HL-60 (cell line): ENCODE measurements around the gene HAUS8.

Experiments
- DNase-seq, 2 experiments: peaks; one replicate each; pipeline ENCODE4 v3.0.0-alpha.2; 2010 to 2020; ENCODE audit warnings: low read depth in 1 of 2, low spot score in 1 of 2
- H3K27ac ChIP-seq: fragments of 250-450 bp; sonication (Bioruptor Pico); replicated peaks from 2 replicates; pipeline ENCODE4 v1.5.1; 2020; ENCODE audit warnings: mild to moderate bottlenecking, moderate library complexity
- H3K27me3 ChIP-seq: fragments of 250-450 bp; sonication (Bioruptor Pico); 2 replicates; pipeline ENCODE4 v1.5.1; 2021; ENCODE audit warnings: mild to moderate bottlenecking, moderate library complexity; ENCODE audit not compliant: insufficient read depth, poor library complexity, severe bottlenecking
- H3K4me3 ChIP-seq: replicated peaks from 2 replicates; pipeline ENCODE4 v1.5.1; 2011; ENCODE audit warnings: mild to moderate bottlenecking, control low read depth, low read length; ENCODE audit not compliant: insufficient read depth
- CTCF ChIP-seq: IDR thresholded peaks from one replicate; pipeline ENCODE4 v1.5.1; 2011; ENCODE audit warnings: low read length, control low read depth, inconsistent platforms; ENCODE audit not compliant: insufficient read depth
- GABPA ChIP-seq: IDR thresholded peaks from 2 replicates; pipeline ENCODE4 v1.6.1; 2012; ENCODE audit warnings: low read depth
- POLR2AphosphoS5 ChIP-seq: IDR thresholded peaks from 2 replicates; pipeline ENCODE4 v1.6.1; 2012; ENCODE audit warnings: low read depth
- REST ChIP-seq: IDR thresholded peaks from 2 replicates; pipeline ENCODE4 v1.6.1; 2012; ENCODE audit warnings: low read depth; ENCODE audit not compliant: insufficient replicate concordance
- SPI1 ChIP-seq: IDR thresholded peaks from 2 replicates; pipeline ENCODE4 v1.6.1; 2012; ENCODE audit warnings: low read depth, mild to moderate bottlenecking, borderline replicate concordance

The HAUS8 gene

GRCh38 chr19:17037184-17037583 is 38.1 kb downstream of the HAUS8 start:
- H3K27me3 ChIP-seq = peaks cover 3% of the 10 kb centered on the region
- no peak overlapping the region for H3K27ac ChIP-seq
- TF ChIP-seq REST = no peak
- TF ChIP-seq CTCF = no peak
- DNase-seq = no peak
- H3K4me3 ChIP-seq = no peak overlapping the region

GRCh38 chr19:17036640-17037039 is 38.6 kb downstream of the HAUS8 start:
- DNase-seq = no peak
- Histone ChIP-seq H3K27ac (no peak overlapping the region), H3K4me3 (no peak overlapping the region), H3K27me3 (peaks cover 3% of the 10 kb centered on the region)
- TF ChIP-seq SPI1 (no peak), GABPA (no peak), POLR2AphosphoS5 (no peak)

GRCh38 chr19:17035842-17036424 is 39.3 kb downstream of the HAUS8 start:
- peak; percentile 69 to 81 for DNase-seq
- no peak for TF ChIP-seq POLR2AphosphoS5
- TF ChIP-seq SPI1 = peak; percentile 95
- peak; percentile 63; the same call in 1 of the 2 replicates for TF ChIP-seq GABPA
- TF ChIP-seq CTCF = no peak
- TF ChIP-seq REST = no peak
- H3K4me3 ChIP-seq = no peak overlapping the region
- no peak overlapping the region for H3K27ac ChIP-seq
- H3K27me3 ChIP-seq = peaks cover 3% of the 10 kb centered on the region

DNA sequence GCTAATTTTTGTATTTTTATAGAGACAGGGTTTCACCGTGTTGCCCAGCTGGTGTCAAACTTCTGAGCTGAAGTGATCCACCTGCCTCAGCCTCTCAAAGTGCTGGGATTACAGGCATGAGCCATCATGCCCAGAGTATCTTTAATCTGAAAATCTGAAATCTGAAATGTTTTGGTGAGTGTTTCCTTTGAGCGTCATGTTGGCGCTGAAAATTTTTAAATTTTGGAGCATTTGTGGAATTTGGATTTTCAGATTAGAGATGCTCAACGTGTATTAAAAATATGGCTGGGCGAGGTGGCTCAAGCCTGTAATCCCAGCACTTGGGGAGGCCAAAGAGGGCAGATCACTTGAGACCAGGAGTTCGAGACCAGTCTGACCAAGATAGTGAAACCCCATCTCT is 43.5 kb downstream of the HAUS8 start:
- TF ChIP-seq POLR2AphosphoS5 (no peak), GABPA (no peak), CTCF (no peak), SPI1 (no peak), REST (no peak)
- no peak for DNase-seq
- Histone ChIP-seq H3K27me3 (peaks cover 10% of the 10 kb centered on the region), H3K27ac (no peak overlapping the region), H3K4me3 (no peak overlapping the region)
